WTC11 (cell line): ENCODE data around the gene MADCAM1. TPM values are rescaled to one million over a fixed set of nuclear protein-coding genes. Genes with fewer than 3 reads are reported as not detected.

Experiments used
- ATAC-seq: fragments of 200-7000 bp; cut with Tn5 transposase; 2 replicates; pipeline ENCODE4 v1.10.0; 2021; ENCODE audit warnings: mild to moderate bottlenecking, moderate library complexity
- CTCF ChIA-PET: fragments of 300-600 bp; sonication (Branson Sonifier 250); formaldehyde crosslinking; loops from one replicate; lab custom pipeline; 2021; ENCODE audit warnings: antibody characterized with exemption; lab: Charles Lee
- POLR2A ChIA-PET: fragments of 350-600 bp; sonication (Branson Sonifier 250); formaldehyde crosslinking; loops from one replicate; lab custom pipeline; 2021; ENCODE audit warnings: antibody characterized with exemption; lab: Charles Lee
- DNase-seq: peaks from one replicate; pipeline ENCODE4 v3.0.0; 2021; ENCODE audit warnings: low spot score
- H3K27ac Mint-ChIP-seq: 2 replicates; pipeline ENCODE4 v1.8.0; 2021; ENCODE audit warnings: mixed read lengths
- H3K27me3 Mint-ChIP-seq: 2 replicates; pipeline ENCODE4 v1.8.0; 2021; ENCODE audit warnings: low read depth, mild to moderate bottlenecking, moderate library complexity, mixed read lengths
- H3K36me3 Mint-ChIP-seq: 2 replicates; pipeline ENCODE4 v1.8.0; 2021; ENCODE audit warnings: mixed read lengths
- H3K4me1 Mint-ChIP-seq: 2 replicates; pipeline ENCODE4 v1.8.0; 2022; ENCODE audit warnings: mixed read lengths
- H3K4me3 Mint-ChIP-seq: 2 replicates; pipeline ENCODE4 v1.8.0; 2021; ENCODE audit warnings: mild to moderate bottlenecking, moderate library complexity, mixed read lengths
- H3K9me3 Mint-ChIP-seq: 2 replicates; pipeline ENCODE4 v1.8.0; 2021; ENCODE audit warnings: mixed read lengths
- ARID4B ChIP-seq: sonication (generic); formaldehyde crosslinking; IDR thresholded peaks from 2 replicates; pipeline ENCODE4 v1.8.0; 2023; ENCODE audit warnings: missing genetic modification reagents, mild to moderate bottlenecking, borderline replicate concordance
- ATF3 ChIP-seq: sonication (generic); formaldehyde crosslinking; conservative IDR thresholded peaks from 2 replicates; pipeline ENCODE4 v1.8.1; 2022; ENCODE audit warnings: mild to moderate bottlenecking, missing genetic modification reagents
- CTCF ChIP-seq: fragments of 200-600 bp; IDR thresholded peaks from 2 replicates; pipeline ENCODE4 v1.8.0; 2022; ENCODE audit warnings: antibody characterized with exemption
- E2F1 ChIP-seq: sonication (generic); formaldehyde crosslinking; IDR thresholded peaks from 2 replicates; pipeline ENCODE4 v1.8.0; 2022; ENCODE audit warnings: mild to moderate bottlenecking, missing genetic modification reagents
- E2F4 ChIP-seq: sonication (generic); formaldehyde crosslinking; IDR thresholded peaks from 2 replicates; pipeline ENCODE4 v1.8.1; 2022; ENCODE audit warnings: low read depth, mild to moderate bottlenecking, moderate library complexity, missing genetic modification reagents, borderline replicate concordance
- GTF2I ChIP-seq: fragments of 250-450 bp; sonication (Bioruptor Pico); conservative IDR thresholded peaks from 2 replicates; pipeline ENCODE4 v1.4.0; 2021; ENCODE audit warnings: mild to moderate bottlenecking
- HMGXB4 ChIP-seq: sonication (generic); formaldehyde crosslinking; IDR thresholded peaks from 2 replicates; pipeline ENCODE4 v1.8.1; 2023; ENCODE audit warnings: mild to moderate bottlenecking, moderate library complexity, missing genetic modification reagents
- SMAD3 ChIP-seq: sonication (generic); formaldehyde crosslinking; IDR thresholded peaks from 2 replicates; pipeline ENCODE4 v1.8.0; 2022; ENCODE audit warnings: missing genetic modification reagents, mild to moderate bottlenecking, borderline replicate concordance
- TEAD1 ChIP-seq: sonication (generic); formaldehyde crosslinking; IDR thresholded peaks from 2 replicates; pipeline ENCODE4 v1.8.0; 2022; ENCODE audit warnings: mild to moderate bottlenecking, missing genetic modification reagents
- ZBTB21 ChIP-seq: sonication (generic); formaldehyde crosslinking; IDR thresholded peaks from 2 replicates; pipeline ENCODE4 v1.8.1; 2023; ENCODE audit warnings: mild to moderate bottlenecking, missing genetic modification reagents, borderline replicate concordance
- ZNF121 ChIP-seq: sonication (generic); formaldehyde crosslinking; IDR thresholded peaks from 2 replicates; pipeline ENCODE4 v1.8.0; 2023; ENCODE audit warnings: missing genetic modification reagents
- ZNF423 ChIP-seq: fragments of 250-450 bp; sonication (Bioruptor Pico); IDR thresholded peaks from 2 replicates; pipeline ENCODE4 v2.1.2; 2022; ENCODE audit warnings: mild to moderate bottlenecking, moderate library complexity
- total RNA-seq: library from RNA; stranded (reverse); gene quantifications from 3 replicates; pipeline ENCODE4 v1.2.3, GENCODE V29; 2021

Gene MADCAM1
- total RNA-seq, 1 experiment from 2014 or later: 4.7 TPM

GRCh38 chr19:498977-499623 is 2.8 kb downstream of the MADCAM1 start:
- peak overlapping the region; percentile 52 for H3K4me3 Mint-ChIP-seq
- CTCF ChIA-PET: interaction anchor here (0.6 to 2.2 kb wide), 5 partner anchors 7 to 232 kb away, joined by 3 to 57 read pairs (median 4); no protein-coding TSS in a partner anchor

GRCh38 chr19:501646-502045 is 5.4 kb downstream of the MADCAM1 start:
- TF ChIP-seq HMGXB4 (no peak), TEAD1 (CRISPR knock-in tag) (no peak), CTCF (no peak), ZNF121 (no peak), E2F4 (CRISPR knock-in tag) (no peak), SMAD3 (CRISPR knock-in tag) (no peak), E2F1 (CRISPR knock-in tag) (no peak), ARID4B (CRISPR knock-in tag) (no peak), ZNF423 (CRISPR knock-in tag) (no peak), ZBTB21 (no peak), ATF3 (no peak)
- TF ChIP-seq, all 79 proteins: peak for 0
- H3K27ac Mint-ChIP-seq: no peak overlapping the region
- H3K4me3 Mint-ChIP-seq: no peak overlapping the region
- no peaks in the 10 kb centered on the region; the same call in 1 of the 2 replicates for H3K4me1 Mint-ChIP-seq
- ATAC-seq: no peak
- no peaks in the 10 kb centered on the region for H3K9me3 Mint-ChIP-seq
- H3K36me3 Mint-ChIP-seq: no peaks in the 10 kb centered on the region
- DNase-seq: no peak
- peaks cover 52% of the 10 kb centered on the region for H3K27me3 Mint-ChIP-seq
- ChIA-PET POLR2A (interaction anchor here (0.6 kb wide), 1 partner anchor 135 kb away, joined by 3 read pairs; no protein-coding TSS in a partner anchor), CTCF (no interaction called here)

More at GRCh38 chr19:498977-499623, 2.8 kb downstream of the MADCAM1 start:
- no peak for DNase-seq
- no peak overlapping the region for H3K27ac Mint-ChIP-seq
- H3K27me3 Mint-ChIP-seq: peaks cover 56% of the 10 kb centered on the region
- ATAC-seq: no peak
- TF ChIP-seq ZNF423 (CRISPR knock-in tag) (no peak), GTF2I (CRISPR knock-in tag) (peak; percentile 86)
- TF ChIP-seq, all 79 proteins: peak for 1
- no peaks in the 10 kb centered on the region for H3K36me3 Mint-ChIP-seq
- no peaks in the 10 kb centered on the region; the same call in none of the 2 replicates for H3K4me1 Mint-ChIP-seq
- H3K9me3 Mint-ChIP-seq: no peaks in the 10 kb centered on the region
- POLR2A ChIA-PET: no interaction called here
